CD8-positive, alpha-beta memory T cell (primary cell): ENCODE data around the gene CALR. TPM values are rescaled to one million over a fixed set of nuclear protein-coding genes. Genes with fewer than 3 reads are reported as not detected.
"Not testable (repeated sequence)": the region's sequence is repeated elsewhere in the genome, so short reads cannot be mapped to it uniquely, and the experiment has no call there.

Experiments used
- CTCF ChIA-PET: fragments of 350-600 bp; sonication (Branson Sonifier 250); formaldehyde crosslinking; loops from one replicate; lab custom pipeline; 2021; ENCODE audit warnings: antibody characterized with exemption; lab: Charles Lee
- POLR2A ChIA-PET: fragments of 350-600 bp; sonication (Branson Sonifier 250); formaldehyde crosslinking; loops from one replicate; lab custom pipeline; 2021; ENCODE audit warnings: antibody characterized with exemption; lab: Charles Lee
- DNase-seq, 5 donors: peaks; one replicate each; pipeline versions ENCODE4 v3.0.0 to v3.0.0-alpha.2; 2020 to 2022; ENCODE audit warnings: mixed read lengths in 1 of 5
- H3K27ac ChIP-seq: one replicate; pipeline ENCODE4 v1.7.0; 2013; ENCODE audit warnings: low read depth, mild to moderate bottlenecking, low read length, moderate library complexity
- H3K27me3 ChIP-seq: 2 replicates; pipeline ENCODE4 v1.7.0; 2013; ENCODE audit warnings: low read length, mild to moderate bottlenecking; ENCODE audit not compliant: insufficient read depth, poor library complexity, severe bottlenecking
- H3K36me3 ChIP-seq: 2 replicates; pipeline ENCODE4 v1.7.0; 2013; ENCODE audit warnings: mild to moderate bottlenecking, low read length, moderate library complexity; ENCODE audit not compliant: insufficient read depth
- H3K4me1 ChIP-seq: 2 replicates; pipeline ENCODE4 v1.7.0; 2013; ENCODE audit warnings: mild to moderate bottlenecking, low read length, moderate library complexity; ENCODE audit not compliant: insufficient read depth
- H3K4me3 ChIP-seq: 2 replicates; pipeline ENCODE4 v1.7.0; 2013; ENCODE audit warnings: mild to moderate bottlenecking, low read length
- H3K9me3 ChIP-seq: 2 replicates; pipeline ENCODE4 v1.7.0; 2013; ENCODE audit warnings: mild to moderate bottlenecking, low read length
- H3K27ac Mint-ChIP-seq, 8 donors: one replicate each; pipeline ENCODE4 v1.8.0; 2020 to 2021; ENCODE audit warnings: mixed read lengths in 8 of 8, mild to moderate bottlenecking in 6 of 8, inconsistent platforms in 3 of 8, moderate library complexity in 3 of 8
- H3K27me3 Mint-ChIP-seq, 2 donors: one replicate each; pipeline ENCODE4 v1.8.0; 2020 to 2021; ENCODE audit warnings: mixed read lengths in 2 of 2, mild to moderate bottlenecking in 1 of 2, moderate library complexity in 1 of 2
- H3K36me3 Mint-ChIP-seq, 3 donors: one replicate each; pipeline ENCODE4 v1.8.0; 2020 to 2021; ENCODE audit warnings: mixed read lengths in 3 of 3, inconsistent platforms in 1 of 3, mild to moderate bottlenecking in 1 of 3
- H3K4me1 Mint-ChIP-seq, 3 donors: one replicate each; pipeline ENCODE4 v1.8.0; 2020 to 2021; ENCODE audit warnings: mixed read lengths in 3 of 3, inconsistent platforms in 1 of 3, mild to moderate bottlenecking in 1 of 3
- H3K4me3 Mint-ChIP-seq, 7 donors: one replicate each; pipeline ENCODE4 v1.8.0; 2020 to 2021; ENCODE audit warnings: mixed read lengths in 7 of 7, mild to moderate bottlenecking in 6 of 7, moderate library complexity in 4 of 7, inconsistent platforms in 2 of 7
- H3K9me3 Mint-ChIP-seq, 5 donors: one replicate each; pipeline ENCODE4 v1.8.0; 2020 to 2022; ENCODE audit warnings: mixed read lengths in 5 of 5, mild to moderate bottlenecking in 3 of 5, moderate library complexity in 2 of 5, inconsistent platforms in 1 of 5
- polyA plus RNA-seq: library from polyadenylated mRNA; unstranded; fragments of 300-500 nt; fragmentation: Illumina TruSeq; gene quantifications from one replicate; pipeline ENCODE4 v1.2.3, GENCODE V29; 2021
- total RNA-seq, 2 experiments: library from RNA; stranded (reverse); gene quantifications; one replicate each; pipeline ENCODE4 v1.2.3, GENCODE V29; 2021

The CALR gene
- total and polyA plus RNA-seq, 3 experiments from 2014 or later = 174 to 843 (median 832) TPM

GRCh38 chr19:12899891-12900518 is 38.4 kb upstream of the CALR start:
- H3K4me3 Mint-ChIP-seq = no peak overlapping the region
- H3K27ac Mint-ChIP-seq = peak overlapping the region in 3 of 8 donors; percentile 46 to 74 (median 71)
- H3K4me3 ChIP-seq = no peak overlapping the region
- no peak for DNase-seq
- ChIA-PET CTCF (interaction anchor here (1.2 to 1.7 kb wide), 4 partner anchors 9 to 65 kb away, joined by 3 to 5 read pairs (median 4); partner anchors contain the start of gene GCDH), POLR2A (no interaction called here)
- no peaks in the 10 kb centered on the region for H3K27me3 ChIP-seq
- no peaks in the 10 kb centered on the region for H3K27me3 Mint-ChIP-seq
- no peaks in the 10 kb centered on the region for H3K9me3 Mint-ChIP-seq
- no peak overlapping the region for H3K27ac ChIP-seq
- H3K9me3 ChIP-seq = no peaks in the 10 kb centered on the region
- peaks cover 6% of the 10 kb centered on the region for H3K36me3 ChIP-seq
- H3K4me1 Mint-ChIP-seq = no peaks in the 10 kb centered on the region
- H3K4me1 ChIP-seq = no peaks in the 10 kb centered on the region
- peaks cover 7 to 49% (median 7%) of the 10 kb centered on the region in 3 donors for H3K36me3 Mint-ChIP-seq

GRCh38 chr19:12907166-12907565 is 31.2 kb upstream of the CALR start:
- Histone ChIP-seq H3K9me3 (no peaks in the 10 kb centered on the region), H3K27me3 (no peaks in the 10 kb centered on the region), H3K4me1 (no peaks in the 10 kb centered on the region), H3K27ac (no peak overlapping the region), H3K36me3 (no peaks in the 10 kb centered on the region), H3K4me3 (no peak overlapping the region)
- Mint-ChIP-seq H3K27me3 (no peaks in the 10 kb centered on the region), H3K4me3 (no peak overlapping the region), H3K27ac (no peak overlapping the region), H3K36me3 (peaks cover 0 to 2% (median 0%) of the 10 kb centered on the region in 3 donors), H3K4me1 (no peaks in the 10 kb centered on the region), H3K9me3 (no peaks in the 10 kb centered on the region)
- ChIA-PET POLR2A (no interaction called here), CTCF (interaction anchor here (1.2 to 1.9 kb wide), 2 partner anchors 22 to 59 kb away, joined by 3 to 5 read pairs; no protein-coding TSS in a partner anchor)
- DNase-seq = no peak

GRCh38 chr19:12912571-12912970 is 25.8 kb upstream of the CALR start:
- peaks cover 19 to 29% (median 20%) of the 10 kb centered on the region in 3 donors for H3K4me1 Mint-ChIP-seq
- no peak for DNase-seq
- no peaks in the 10 kb centered on the region for H3K9me3 Mint-ChIP-seq
- H3K27me3 Mint-ChIP-seq = peaks cover 0 to 2% of the 10 kb centered on the region in 2 donors
- Histone ChIP-seq H3K27me3 (no peaks in the 10 kb centered on the region), H3K4me1 (peaks cover 22% of the 10 kb centered on the region), H3K4me3 (no peak overlapping the region), H3K9me3 (no peaks in the 10 kb centered on the region), H3K36me3 (no peaks in the 10 kb centered on the region), H3K27ac (no peak overlapping the region)
- H3K27ac Mint-ChIP-seq = peak overlapping the region in 1 of 8 donors; percentile 69
- no peak overlapping the region for H3K4me3 Mint-ChIP-seq
- no peaks in the 10 kb centered on the region for H3K36me3 Mint-ChIP-seq
- CTCF ChIA-PET = interaction anchor here (1.3 to 2.8 kb wide), 3 partner anchors 22 to 53 kb away, joined by 3 to 10 read pairs (median 10); partner anchors contain the start of gene GCDH
- POLR2A ChIA-PET = no interaction called here

GRCh38 chr19:12913011-12913561 is 25.3 kb upstream of the CALR start:
- Histone ChIP-seq H3K27me3 (no peaks in the 10 kb centered on the region), H3K4me1 (peaks cover 22% of the 10 kb centered on the region), H3K9me3 (no peaks in the 10 kb centered on the region), H3K36me3 (no peaks in the 10 kb centered on the region), H3K27ac (no peak overlapping the region), H3K4me3 (no peak overlapping the region)
- Mint-ChIP-seq H3K27me3 (peaks cover 0 to 2% of the 10 kb centered on the region in 2 donors), H3K4me3 (no peak overlapping the region), H3K9me3 (no peaks in the 10 kb centered on the region), H3K27ac (peak overlapping the region in 3 of 8 donors; percentile 51 to 93 (median 93)), H3K4me1 (peaks cover 19 to 29% (median 20%) of the 10 kb centered on the region in 3 donors), H3K36me3 (no peaks in the 10 kb centered on the region)
- no peak for DNase-seq
- ChIA-PET POLR2A (interaction anchor here (0.6 to 1.5 kb wide), 3 partner anchors 26 to 160 kb away, joined by 4 to 9 read pairs (median 8); partner anchors contain the start of genes CALR and DNASE2), CTCF (interaction anchor here (1.3 to 2.8 kb wide), 4 partner anchors 23 to 52 kb away, joined by 3 to 10 read pairs (median 6); partner anchors contain the start of genes GCDH and KLF1)

- no peaks in the 10 kb centered on the region for H3K9me3 ChIP-seq
- H3K36me3 ChIP-seq = no peaks in the 10 kb centered on the region
- Mint-ChIP-seq H3K4me1 (peaks cover 22 to 37% (median 22%) of the 10 kb centered on the region in 3 donors), H3K27ac (peak overlapping the region; percentile 88 to 96 (median 92)), H3K4me3 (peak overlapping the region; percentile 50 to 83 (median 71)), H3K27me3 (peaks cover 0 to 2% of the 10 kb centered on the region in 2 donors), H3K9me3 (no peaks in the 10 kb centered on the region), H3K36me3 (no peaks in the 10 kb centered on the region)
- H3K4me1 ChIP-seq = peaks cover 28% of the 10 kb centered on the region
- ChIA-PET POLR2A (interaction anchor here (0.5 to 1.5 kb wide), 6 partner anchors 14 to 159 kb away, joined by 4 to 9 read pairs (median 8); partner anchors contain the start of genes CALR, DNASE2 and GCDH), CTCF (interaction anchor here (1.1 to 2.8 kb wide), 7 partner anchors 10 to 148 kb away, joined by 3 to 10 read pairs (median 3); partner anchors contain the start of genes GCDH and KLF1)
- no peak overlapping the region for H3K27ac ChIP-seq
- peak; percentile 26 to 76 (median 44) for DNase-seq
- H3K4me3 ChIP-seq = peak overlapping the region; percentile 39
- H3K27me3 ChIP-seq = no peaks in the 10 kb centered on the region
Observed at GRCh38 chr19:12913851-12914690, 24.3 kb upstream of the CALR start.

GRCh38 chr19:12915860-12916259 is 22.5 kb upstream of the CALR start:
- not testable (repeated sequence) for H3K36me3 Mint-ChIP-seq, H3K36me3 ChIP-seq, H3K9me3 ChIP-seq, H3K27me3 Mint-ChIP-seq, H3K4me3 ChIP-seq, H3K9me3 Mint-ChIP-seq, DNase-seq, H3K4me3 Mint-ChIP-seq, H3K27ac ChIP-seq, H3K27me3 ChIP-seq
- ChIA-PET POLR2A (interaction anchor here (0.6 kb wide), 3 partner anchors 18 to 965 kb away, joined by 3 read pairs; partner anchors contain the start of gene FARSA), CTCF (interaction anchor here (1.0 to 1.2 kb wide), 2 partner anchors 31 to 39 kb away, joined by 3 read pairs; no protein-coding TSS in a partner anchor)
- Mint-ChIP-seq H3K4me1 (peaks cover 28 to 45% (median 31%) of the 10 kb centered on the region in 3 donors), H3K27ac (peak overlapping the region in 2 of 8 donors; percentile 50 to 58)
- H3K4me1 ChIP-seq = peaks cover 28% of the 10 kb centered on the region

- Mint-ChIP-seq H3K27ac (peak overlapping the region in 4 of 8 donors; percentile 17 to 86 (median 81)), H3K36me3 (peaks cover 3 to 12% (median 5%) of the 10 kb centered on the region in 3 donors), H3K27me3 (peaks cover 0 to 2% of the 10 kb centered on the region in 2 donors), H3K9me3 (no peaks in the 10 kb centered on the region), H3K4me3 (peak overlapping the region in 1 of 7 donors; percentile 23), H3K4me1 (peaks cover 28 to 43% (median 29%) of the 10 kb centered on the region in 3 donors)
- no peaks in the 10 kb centered on the region for H3K27me3 ChIP-seq
- CTCF ChIA-PET = no interaction called here
- no peak for DNase-seq
- peaks cover 24% of the 10 kb centered on the region for H3K4me1 ChIP-seq
- no peak overlapping the region for H3K4me3 ChIP-seq
- H3K9me3 ChIP-seq = no peaks in the 10 kb centered on the region
- POLR2A ChIA-PET = interaction anchor here (1.4 kb wide), 1 partner anchor 15 kb away, joined by 12 read pairs; the partner anchor contains the start of gene FARSA
- H3K36me3 ChIP-seq = no peaks in the 10 kb centered on the region
- H3K27ac ChIP-seq = no peak overlapping the region
Observed at GRCh38 chr19:12918253-12918652, 20.2 kb upstream of the CALR start.
